RPMI8226 (cell line): ENCODE measurements around the gene NGRN.
"Not testable (repeated sequence)": the region's sequence is repeated elsewhere in the genome, so short reads cannot be mapped to it uniquely, and the experiment has no call there.

ENCODE experiments used
- DNase-seq: peaks from one replicate; pipeline ENCODE4 v3.0.0-alpha.2; 2015

The NGRN gene

DNA sequence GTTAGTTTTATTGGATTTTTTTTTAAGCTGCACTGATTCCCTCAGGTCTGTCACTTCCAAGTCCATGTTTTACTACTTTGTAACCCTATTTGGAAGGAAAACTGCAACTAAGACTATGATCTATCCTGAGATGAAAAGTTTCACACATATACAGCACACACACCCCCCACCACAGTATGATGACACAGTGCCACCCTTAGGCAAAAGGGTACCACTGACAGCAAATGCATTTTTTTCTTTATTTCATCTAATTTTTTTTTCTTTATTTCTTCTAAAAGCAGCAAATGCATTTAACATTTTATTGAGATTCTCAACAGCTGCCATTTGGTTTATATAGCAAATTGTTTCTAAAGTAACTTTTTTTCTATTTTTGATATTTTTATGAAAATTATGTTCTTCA, 21.2 kb downstream of the NGRN start:
- peak; percentile 64 for DNase-seq

DNA sequence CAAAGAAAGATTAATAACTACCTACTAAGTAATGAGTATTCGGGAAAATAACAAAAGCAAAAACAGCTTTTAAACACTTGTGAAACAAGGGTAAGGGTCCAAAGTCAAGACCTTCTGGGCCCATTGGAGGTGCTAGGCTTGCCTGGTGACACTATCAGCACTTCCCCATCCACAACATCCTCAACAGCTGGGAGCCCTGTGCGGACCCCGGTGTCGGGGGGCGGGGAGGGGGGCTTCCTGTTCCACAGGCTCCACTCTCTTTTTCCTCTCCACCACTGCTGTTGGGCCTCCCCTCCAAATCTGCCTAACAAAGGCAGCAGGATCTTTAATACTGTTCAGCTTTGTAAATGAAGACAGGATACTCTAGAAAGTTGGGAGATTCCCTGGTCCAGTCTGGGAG, 21.6 kb downstream of the NGRN start:
- no peak for DNase-seq

DNA sequence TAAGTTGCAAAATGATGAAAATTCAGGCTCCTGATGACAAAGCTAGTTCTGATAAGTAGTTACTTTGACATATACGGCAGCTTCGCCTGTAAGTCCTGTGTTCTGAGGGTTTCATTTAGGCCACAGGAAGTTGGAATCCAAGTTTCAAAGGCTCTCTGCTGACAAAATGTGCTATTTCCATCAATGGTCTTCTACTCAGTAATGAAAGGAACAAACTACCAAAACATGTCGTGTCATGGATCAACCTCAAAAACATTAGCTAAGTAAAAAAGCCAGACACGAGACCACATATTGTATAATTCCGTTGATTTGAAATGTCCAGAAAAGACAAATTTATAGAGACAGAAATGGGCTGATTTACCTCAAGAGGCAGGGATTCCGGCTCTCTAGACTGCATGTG, 22.5 kb downstream of the NGRN start:
- DNase-seq, result no peak

DNA sequence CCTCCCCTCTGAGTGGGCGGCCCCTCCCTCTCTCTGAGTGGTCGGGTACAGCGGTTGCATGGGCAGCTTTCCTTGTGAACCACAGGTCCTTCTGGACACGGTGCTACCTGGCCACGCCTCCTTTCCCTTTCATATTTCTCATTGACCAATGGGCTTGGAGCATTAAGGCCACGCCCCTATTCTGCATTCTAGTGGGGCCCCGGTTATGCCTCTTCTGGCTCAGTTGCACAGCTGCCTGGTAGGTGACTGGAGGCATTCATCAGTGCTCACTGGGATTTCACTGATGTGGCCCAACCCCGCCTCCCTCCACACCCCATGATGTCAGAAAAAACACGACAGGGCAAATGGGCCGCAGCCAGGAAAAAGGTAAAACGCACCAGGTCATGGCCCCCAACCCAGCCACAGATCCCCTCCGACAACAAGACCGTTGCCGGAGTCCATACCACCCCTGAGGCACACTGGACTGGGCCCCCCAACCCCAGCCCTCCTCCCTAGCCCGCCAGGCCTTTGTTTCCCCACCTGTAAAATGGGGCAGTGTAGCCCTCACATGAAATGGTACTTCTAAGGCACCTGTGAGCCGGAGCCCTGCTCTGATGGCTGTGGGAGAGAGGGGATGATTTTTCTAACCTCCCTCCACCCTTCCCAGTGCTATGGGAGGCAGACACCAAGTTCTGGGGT, 26.3 kb downstream of the NGRN start:
- peak; percentile 65 for DNase-seq

DNA sequence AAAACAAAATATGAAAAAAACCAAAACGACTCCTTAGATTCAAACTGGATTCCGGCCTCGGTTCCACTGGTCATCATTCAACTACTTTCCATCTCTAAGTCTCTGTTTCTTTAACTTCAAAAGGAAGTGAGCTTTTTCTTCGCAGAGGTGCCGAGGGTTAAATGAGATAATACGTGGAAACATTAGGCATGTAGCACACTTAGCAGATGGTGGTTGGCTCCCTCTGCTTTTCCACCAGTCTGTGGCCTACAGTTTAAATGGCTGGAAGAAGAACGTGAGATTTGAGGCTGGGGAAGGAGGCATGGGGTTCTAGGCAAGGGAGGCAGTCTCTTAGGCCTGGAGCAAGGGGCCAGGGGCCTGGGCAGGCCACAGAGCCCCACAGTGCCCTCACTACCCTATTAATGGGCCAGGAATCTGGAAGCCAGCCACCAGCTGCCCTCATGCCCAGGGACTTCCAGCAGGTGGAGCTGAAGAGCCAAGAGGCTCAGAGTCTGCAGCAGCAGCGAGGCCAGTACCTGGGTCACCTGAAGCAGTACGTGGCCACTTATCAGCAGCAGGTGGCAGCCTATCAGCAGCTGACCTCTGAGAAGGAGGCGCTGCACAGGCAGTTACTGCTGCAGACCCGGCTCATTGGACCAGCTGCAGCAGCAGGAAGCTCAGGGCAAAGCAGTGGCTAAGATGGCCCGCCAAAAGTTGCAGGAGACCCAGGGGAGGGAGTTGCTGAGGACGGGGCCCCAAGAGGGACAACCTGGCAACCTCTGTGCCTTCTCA, 27.8 kb downstream of the NGRN start:
- DNase-seq, result peak; percentile 95

DNA sequence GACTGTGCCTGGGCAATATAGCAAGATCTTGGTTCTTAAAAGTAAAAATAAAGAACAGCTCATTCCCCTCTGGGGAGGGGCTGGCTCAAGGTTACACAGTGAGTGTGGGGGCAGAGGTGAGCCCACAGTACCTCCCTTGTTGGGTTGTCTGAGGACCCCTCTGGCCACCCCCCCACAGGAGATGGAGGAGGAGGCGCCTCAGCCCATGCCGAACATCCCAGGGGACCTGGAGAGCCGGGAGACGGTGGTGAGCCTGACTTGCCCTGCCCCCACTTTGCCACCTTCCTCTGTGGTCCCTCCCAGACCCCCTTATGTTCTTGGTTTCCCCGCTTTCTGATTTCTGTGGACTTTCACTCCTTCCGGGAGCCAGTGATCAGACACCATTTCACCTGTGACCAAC, 28.7 kb downstream of the NGRN start:
- no peak for DNase-seq

DNA sequence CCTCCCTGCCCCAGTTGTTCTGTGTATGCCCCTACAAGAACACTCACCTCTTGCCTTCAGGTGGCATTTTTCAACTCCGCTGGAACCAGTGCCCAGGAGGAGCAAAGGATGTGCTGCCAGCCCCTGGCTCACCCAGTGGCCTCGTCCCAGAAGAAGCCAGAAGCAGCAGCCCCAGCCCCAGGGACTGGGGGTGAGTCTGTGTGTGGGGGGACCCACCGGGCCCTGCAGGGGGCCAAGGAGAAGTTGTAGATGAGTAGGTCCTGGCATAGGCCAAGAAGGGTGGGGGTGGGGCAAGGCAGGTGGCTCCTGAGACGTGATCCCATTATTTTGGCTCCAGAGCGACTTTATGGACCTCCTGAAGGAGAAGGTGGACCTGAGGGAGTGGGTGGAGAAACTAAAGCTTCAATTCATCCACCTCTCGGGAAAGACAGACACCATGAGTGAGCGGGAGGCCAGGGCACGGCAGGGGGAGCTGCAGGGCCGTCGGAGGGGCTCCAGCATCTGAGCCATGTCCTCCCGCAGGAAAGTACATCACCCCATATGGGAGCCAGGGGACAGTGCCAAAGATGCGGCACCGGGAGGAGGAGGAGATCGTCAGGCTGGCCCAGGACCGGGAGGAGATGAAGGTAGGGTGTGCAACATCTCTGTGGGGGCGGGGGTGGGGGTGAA, 29.3 kb downstream of the NGRN start:
- no peak for DNase-seq

DNA sequence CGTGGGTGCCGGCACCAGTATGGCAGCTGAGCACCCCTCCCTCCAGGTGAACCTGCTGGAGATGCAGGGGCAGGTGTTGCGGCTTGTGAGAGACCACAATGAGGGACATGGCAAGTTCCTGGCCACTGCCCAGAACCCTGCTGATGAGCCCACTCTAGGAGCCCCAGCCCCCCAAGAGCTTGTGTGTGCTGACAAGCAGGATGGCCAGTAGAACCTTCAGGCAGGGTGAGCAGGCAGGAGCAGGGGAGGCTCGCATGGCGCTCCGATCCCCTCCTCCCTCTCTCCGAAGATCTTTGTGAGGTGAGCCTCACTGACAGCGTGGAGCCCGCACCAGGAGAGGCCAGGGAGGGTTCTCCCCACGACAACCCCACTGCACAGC, 29.8 kb downstream of the NGRN start:
- no peak for DNase-seq

DNA sequence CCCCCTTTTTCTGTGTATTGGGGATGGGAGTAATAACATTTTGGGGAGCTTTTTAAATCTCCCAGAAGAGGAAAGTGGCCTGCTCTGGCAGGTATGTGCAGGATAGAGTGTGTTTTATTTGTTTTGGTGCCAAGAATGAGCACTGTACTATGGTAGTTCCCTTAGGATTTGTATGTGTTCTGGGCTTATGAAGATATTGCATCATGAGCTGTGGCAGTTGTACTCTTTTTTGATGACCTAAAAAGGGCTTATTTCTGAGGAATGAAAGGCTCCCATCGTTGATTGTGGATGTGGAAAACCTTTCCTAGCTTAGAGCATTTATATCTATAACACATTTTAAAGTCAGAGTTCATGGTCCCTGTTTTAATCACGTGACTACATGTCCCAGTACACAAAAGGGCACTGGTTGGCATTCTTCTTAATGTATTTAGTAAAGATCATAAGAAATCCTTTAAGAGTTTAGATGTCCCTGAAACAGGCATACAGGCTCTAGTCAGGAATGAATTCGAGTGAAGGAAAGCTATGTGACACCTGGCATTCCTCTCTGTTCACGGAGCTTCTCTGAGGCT, 30.9 kb downstream of the NGRN start:
- not testable (repeated sequence) for DNase-seq

DNA sequence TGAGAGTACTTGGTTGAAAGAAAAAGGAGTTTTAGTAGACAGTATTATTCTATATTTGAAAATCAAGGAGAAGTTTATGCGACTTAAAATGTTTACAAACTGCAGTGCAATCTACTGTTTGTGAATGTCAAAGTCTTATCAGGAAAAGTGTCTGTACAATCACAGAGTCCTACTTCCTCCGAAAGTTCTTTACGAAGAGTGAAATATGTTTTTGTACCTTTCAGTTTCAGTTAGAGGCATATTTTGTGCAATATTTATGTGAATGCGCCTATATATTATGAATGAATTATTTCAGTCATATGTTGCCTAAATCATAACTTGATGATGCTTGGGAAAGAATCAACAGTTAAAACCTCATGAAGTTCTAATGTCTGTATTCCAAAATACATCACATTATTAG, 31.5 kb downstream of the NGRN start:
- no peak for DNase-seq

DNA sequence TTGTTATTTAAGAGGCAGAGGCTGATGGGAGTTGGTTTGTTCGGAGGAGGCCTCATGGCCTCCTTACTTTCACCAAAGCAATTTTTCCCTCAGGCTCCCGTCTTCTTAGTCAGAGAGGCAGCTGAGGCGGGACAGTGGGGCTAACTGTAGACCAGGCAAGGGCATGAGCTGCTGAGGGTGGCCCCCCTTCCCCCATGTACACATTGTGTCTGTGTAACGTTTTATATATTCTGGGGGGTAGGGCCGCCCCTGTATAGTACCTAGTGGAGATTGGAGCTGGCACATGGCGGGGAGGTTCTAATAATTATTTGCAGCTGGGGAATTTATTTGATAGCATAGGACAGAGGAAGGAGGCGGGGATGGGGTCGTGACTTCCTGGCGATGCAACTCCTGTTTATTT, 35.1 kb downstream of the NGRN start:
- DNase-seq, result no peak

DNA sequence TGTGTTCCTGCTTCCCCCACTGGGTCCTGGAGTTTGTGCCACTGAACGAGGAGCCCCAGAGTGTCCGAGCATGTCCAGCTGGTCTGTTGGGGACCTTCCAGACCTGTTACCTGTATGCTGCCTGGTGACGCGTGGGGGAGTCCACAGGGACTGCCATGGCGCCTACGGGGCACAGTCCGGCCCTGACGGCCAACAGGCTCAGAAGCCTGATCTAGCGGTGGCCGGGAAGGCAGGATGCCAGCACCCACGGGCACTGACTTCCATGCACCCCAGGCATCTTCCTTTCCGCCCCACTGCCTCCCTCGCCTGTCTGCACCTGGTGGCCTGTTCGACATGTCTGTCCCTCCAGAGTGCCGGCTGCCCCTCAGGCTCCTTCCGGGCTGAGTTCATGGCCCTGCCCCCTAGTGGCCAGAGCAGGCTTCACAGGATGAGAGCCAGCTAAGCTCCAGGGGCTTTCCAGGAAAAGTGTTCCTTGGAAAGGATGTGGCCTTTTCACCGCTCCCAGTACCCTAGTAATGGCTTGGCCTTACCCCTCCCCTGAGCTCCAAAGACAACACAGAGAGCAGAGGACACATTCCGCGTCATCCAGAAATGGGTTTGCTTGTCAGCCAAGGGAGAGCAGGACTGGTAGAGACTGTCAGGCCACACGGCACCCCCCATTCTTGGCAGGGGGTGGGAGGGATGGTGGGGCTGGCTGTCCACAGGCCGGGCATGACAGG, 35.7 kb downstream of the NGRN start:
- DNase-seq, result peak; percentile 68

DNA sequence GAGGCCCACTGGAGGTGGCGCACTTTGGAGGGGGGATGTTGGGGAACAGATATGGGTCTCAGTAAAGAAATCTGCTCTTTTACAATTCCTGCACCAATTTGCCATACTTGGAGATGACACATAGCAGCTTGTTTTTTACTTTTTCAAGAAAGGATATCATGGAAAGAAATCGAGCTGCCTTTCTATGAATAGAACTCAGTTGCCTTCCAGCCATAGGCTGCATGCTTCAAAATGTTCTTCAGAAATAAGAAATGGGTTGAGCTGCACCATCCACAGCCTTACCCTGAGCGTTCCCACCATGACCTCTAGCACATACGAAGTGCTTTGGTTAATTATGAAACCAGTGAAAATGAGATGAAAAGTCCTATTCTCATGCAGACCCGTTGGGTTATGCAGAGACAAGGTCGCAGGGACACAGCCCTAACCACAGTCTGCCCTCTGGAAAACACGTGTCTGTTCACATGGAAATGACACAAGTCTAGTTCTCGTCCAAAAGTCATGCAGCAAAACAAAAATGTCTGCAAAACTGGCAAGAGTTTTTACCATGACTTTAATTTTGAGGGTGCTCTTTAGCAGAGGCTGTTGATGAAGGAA, 36.3 kb downstream of the NGRN start:
- no peak for DNase-seq

DNA sequence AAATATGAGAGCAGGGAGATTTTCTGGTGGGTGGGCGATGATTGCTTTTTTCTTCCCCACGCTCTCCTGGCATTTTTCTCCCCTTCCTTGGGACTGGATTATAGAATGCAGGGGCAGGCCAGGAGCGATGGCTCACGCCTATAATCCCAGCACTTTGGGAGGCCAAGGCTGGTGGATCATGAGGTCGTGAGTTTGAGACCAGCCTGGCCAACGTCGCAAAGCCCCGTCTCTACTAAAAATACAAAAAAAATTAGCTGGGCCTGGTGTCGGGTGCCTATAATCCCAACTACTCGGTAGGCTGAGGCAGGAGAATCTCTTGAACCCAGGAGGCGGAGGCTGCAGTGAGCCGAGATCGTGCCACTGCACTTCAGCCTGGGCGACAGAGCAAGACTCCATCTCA, 39.9 kb downstream of the NGRN start:
- not testable (repeated sequence) for DNase-seq

DNA sequence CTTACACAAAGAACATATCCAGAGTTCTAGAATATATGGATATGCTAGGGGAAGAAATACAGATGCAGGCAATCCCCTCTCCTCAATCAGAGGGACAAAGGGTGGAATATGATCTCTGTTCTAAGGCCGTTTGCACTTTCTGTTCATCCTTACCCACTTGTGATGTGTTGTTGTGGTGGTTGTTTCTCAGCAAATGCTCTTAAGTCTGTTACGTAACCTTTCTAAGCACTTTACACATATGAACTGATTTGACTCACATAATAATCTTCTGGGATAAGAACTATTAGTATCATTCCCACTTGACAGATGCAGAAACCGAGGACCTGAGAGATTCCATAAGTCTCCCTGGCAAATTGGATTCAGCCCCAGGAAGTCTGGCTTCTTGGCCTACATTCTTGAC, 40.5 kb downstream of the NGRN start:
- DNase-seq, result no peak

DNA sequence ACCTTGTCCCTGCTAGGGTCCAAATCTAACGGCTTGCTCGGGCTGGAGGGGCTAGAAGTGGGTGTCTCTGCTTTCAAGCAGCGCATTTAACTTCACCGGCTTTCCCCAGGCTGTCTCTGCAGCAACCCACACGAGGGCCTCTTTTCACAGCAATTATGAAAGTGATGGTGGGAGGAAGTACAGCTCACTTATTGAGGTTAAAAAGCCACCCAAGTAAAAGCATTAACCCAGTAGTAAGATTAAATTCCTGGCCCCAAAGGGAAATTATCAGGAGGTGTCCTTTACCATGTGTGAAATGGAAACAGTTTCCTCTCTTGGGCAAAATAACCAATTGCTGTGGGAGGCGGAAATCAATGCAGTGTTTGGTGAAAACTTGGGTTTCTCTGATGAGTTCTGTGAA, 41.1 kb downstream of the NGRN start:
- DNase-seq, result no peak

DNA sequence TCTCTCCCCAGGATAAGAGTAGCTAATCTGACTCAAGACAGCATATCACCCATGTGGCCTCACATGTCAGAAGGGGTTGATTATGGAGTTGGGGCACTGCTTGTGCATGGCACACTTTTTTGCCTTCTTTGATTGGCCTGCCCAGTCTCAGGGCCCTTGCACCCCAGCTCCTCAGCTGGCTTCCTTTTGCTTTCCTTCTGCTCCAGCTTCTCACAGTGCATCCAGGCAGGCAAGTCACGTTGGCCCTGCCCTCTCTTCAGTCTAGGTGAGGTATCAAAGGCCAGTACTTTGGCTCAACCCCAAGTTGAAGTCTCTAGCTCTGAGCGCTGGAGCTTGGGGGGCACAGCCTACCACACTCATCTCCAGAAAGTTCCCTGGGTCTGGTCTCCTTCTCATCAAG, 42.2 kb downstream of the NGRN start:
- DNase-seq, result no peak

DNA sequence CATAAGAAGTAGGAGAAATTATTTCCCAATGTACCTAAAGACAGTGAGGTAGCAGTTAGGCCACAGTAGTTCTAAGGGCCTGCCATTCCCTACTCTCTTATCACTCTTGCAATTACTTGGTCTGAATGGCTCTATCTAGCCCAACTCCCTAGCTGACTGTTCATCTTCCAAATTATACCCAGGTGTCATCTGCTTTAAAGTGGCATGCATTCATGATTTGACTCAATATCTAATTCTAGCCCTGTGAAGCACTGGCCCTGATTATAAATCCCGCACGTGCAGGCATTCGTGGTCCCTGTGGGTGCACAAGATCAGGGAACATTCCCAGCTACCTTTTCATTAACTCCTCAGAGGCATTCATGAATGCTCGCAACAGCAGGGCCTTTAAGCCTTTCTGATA, 43.5 kb downstream of the NGRN start:
- DNase-seq, result no peak

DNA sequence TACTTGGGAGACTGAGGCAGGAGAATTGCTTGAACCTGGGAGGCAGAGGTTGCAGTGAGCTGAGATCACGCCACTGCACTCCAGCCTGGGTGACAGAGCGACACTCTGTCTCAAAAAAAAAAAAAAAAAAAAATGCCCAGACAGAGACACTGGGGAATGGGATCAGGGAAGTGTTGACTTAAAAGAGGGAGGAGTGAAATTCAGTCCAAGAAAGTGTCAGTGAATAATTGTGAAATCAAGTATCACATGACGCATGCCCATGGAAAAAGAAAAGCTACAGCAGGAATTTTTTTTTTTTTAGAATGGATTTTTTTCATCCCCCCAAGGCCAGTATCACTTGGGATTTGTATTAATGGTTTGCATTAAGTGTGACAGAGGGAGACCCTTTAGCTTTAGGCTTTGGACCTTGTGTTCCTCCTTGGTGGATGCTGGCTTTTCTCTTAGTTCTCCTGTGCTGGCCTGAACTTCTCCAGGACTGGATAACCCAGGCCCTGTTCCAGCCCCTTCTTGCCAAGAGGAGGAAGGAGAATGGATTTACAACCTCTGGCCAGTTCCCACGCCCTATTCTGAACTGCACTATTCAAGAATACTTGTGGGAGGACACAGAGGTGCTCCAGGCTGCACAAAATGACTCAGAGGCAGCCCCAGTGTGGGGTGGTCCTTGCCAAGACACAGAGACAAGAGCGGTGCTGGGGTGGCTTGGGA, 50.0 kb downstream of the NGRN start:
- no peak for DNase-seq

DNA sequence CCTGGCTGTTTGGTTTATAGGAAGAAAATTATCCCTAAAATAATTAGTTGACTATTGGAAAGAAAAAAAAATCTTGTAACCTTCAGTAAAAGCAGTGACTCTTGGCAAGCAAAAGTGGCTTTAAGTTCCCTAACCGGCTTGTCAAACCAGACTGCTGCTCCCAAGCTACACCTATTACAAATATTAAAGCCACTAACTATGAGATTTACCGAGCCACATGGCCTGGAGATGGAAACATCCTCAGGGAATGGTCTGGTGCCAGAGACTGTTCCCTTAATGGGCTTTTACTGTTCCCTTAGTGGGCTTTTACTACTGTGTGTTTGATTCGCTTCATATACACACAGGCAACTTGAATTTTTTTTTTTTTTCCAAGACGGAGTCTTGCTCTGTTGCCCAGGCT, 50.7 kb downstream of the NGRN start:
- DNase-seq, result no peak

DNA sequence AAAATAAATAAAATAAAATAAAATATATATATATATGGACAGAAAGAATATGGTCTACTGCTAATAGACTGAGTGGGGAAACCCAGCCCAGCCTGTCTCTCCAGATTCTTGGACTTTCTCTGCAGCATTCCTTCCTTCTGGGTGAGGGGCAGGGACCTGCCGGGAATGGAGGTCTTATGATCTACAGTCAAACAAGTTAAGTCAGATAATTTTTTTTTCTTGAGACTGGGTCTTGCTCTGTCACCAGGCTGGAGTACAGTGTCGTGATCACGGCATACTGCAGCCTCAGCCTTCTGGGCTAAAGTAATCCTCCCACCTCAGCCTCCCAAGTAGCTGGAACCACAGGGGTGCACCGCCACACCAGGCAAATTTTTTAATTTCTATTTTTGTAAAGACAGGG, 53.1 kb downstream of the NGRN start:
- no peak for DNase-seq
